Embryonic facial prominence (tissue), 1 donor: ENCODE measurements around the gene GARRE1.
"Not testable (repeated sequence)": the region's sequence is repeated elsewhere in the genome, so short reads cannot be mapped to it uniquely, and the experiment has no call there.

Experiments
- DNase-seq: peaks from one replicate; pipeline ENCODE4 v3.0.0-alpha.2; 2016; ENCODE audit errors: extremely low spot score

Gene GARRE1, protein sequence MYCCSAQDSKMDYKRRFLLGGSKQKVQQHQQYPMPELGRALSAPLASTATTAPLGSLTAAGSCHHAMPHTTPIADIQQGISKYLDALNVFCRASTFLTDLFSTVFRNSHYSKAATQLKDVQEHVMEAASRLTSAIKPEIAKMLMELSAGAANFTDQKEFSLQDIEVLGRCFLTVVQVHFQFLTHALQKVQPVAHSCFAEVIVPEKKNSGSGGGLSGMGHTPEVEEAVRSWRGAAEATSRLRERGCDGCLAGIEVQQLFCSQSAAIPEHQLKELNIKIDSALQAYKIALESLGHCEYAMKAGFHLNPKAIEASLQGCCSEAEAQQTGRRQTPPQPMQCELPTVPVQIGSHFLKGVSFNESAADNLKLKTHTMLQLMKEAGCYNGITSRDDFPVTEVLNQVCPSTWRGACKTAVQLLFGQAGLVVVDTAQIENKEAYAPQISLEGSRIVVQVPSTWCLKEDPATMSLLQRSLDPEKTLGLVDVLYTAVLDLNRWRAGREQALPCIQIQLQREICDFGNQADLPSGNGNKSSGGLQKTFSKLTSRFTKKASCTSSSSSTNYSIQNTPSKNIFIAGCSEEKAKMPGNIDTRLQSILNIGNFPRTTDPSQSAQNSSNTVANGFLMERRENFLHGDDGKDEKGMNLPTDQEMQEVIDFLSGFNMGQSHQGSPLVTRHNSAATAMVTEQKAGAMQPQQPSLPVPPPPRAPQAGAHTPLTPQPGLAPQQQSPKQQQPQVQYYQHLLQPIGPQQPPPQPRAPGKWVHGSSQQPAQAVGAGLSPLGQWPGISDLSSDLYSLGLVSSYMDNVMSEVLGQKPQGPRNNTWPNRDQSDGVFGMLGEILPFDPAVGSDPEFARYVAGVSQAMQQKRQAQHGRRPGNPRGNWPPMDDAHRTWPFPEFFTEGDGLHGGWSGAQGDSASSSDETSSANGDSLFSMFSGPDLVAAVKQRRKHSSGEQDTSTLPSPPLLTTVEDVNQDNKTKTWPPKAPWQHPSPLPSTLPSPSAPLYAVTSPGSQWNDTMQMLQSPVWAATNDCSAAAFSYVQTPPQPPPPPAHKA (N-terminal part only)

GRCh38 chr19:34254046-34254697, at the start of gene GARRE1:
GARRE1 (plus strand) TSS chr19:34254554; CDS start chr19:34300474, 45,920 bp downstream.
- DNase-seq: peak; percentile 74

- not testable (repeated sequence) for DNase-seq
Measured at GRCh38 chr19:34205324-34205723, 49.0 kb upstream of the GARRE1 start.

GRCh38 chr19:34208291-34208884, 46.0 kb upstream of the GARRE1 start:
- no peak for DNase-seq

GRCh38 chr19:34209726-34210125, 44.6 kb upstream of the GARRE1 start:
- no peak for DNase-seq

DNA sequence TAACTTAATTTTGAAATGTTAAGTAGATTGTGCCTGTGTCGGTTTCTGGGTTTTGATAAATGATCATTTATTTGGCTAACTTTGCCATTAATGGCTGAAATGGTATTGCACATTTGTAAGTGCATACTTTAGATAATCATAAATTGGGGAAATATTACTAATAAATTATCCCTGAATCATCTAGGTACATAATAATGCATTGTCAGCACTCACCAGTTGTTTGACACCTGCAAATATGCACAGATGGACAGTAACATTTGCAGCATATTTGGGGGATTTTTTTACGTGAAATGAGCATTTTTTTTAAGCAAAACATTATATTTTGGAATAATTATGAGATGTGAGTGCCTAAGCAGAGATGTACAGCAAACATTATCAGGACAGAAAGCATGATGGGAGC, 41.1 kb upstream of the GARRE1 start:
- no peak for DNase-seq

GRCh38 chr19:34214040-34214439, 40.3 kb upstream of the GARRE1 start:
- DNase-seq: no peak

GRCh38 chr19:34215006-34215665, 39.2 kb upstream of the GARRE1 start:
- no peak for DNase-seq

DNA sequence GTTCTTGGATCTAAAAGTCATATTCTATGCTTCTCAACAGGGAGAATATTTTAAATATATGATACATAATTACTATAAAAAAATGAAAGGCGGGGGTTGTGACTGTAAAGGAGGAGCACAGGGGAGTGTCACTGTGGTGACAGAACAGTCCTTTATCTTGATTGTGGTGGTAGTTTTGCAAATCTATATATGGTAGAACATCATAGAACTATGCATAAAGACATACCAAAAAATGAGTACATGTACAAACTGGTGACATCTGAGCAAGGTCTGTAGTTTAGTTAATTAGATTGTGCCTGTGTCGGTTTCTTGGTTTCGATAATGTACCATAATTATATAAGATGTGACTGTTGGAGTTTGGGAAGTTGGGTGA, 38.7 kb upstream of the GARRE1 start:
- DNase-seq: no peak

DNA sequence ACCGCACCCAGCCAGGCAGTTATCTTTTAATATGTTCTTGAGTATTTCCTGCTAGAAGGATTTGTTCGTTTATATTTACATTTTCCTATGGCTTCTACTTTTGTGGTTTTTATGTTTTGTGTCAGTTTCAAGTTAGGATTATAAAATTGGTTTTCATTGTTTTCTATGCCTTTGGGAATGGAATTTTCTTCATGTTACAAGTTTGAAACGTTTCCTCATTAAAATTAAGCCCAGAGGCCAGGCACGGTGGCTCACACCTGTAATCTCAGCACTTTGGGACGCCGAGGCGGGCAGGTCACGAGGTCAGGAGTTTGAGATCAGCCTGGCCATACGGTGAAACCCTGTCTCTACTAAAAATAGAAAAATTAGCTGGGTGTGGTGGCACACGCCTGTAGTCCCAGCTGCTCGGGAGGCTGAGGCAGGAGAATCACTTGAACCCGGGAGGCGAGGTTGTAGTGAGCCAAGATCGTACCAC, 37.6 kb upstream of the GARRE1 start:
- DNase-seq: not testable (repeated sequence)

DNA sequence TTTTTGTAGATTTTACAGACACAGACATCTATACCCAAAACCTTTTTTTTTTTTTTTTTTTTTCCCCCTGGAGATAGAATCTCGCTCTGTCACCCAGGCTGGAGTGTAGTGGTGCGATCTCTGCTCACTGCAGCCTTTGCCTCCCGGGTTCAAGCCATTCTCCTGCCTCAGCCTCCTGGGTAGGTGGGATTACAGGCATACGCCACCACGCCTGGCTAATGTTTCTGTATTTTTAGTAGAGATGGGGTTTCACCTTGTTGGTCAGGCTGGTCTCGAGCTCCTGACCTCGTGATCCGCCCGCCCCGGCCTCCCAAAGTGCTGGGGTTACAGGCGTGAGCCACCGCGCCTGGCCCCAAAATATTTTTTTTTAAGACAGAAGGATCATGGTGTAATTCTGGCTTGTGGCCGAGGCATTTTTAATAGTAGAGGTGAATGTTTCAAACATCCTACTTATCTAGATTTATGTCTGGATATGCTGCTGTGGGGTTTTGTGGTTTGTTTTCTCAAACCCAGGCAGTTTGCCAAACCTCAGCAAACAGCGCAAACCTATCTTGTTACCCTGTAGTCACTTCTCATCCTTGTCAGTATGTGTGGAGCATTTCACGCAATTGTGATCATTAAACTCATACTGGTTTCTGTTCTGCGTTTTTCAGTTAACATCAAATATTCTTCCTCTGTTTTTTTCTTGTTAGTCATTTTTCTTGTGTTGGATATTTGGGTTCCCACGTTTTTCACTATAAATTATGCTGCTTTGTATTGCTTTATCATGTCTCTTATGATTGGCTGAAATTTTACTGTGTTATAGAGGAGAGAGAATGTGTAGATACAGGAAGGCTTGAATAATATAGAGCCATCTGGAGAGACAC, 36.2 kb upstream of the GARRE1 start:
- DNase-seq: peak; percentile 24

DNA sequence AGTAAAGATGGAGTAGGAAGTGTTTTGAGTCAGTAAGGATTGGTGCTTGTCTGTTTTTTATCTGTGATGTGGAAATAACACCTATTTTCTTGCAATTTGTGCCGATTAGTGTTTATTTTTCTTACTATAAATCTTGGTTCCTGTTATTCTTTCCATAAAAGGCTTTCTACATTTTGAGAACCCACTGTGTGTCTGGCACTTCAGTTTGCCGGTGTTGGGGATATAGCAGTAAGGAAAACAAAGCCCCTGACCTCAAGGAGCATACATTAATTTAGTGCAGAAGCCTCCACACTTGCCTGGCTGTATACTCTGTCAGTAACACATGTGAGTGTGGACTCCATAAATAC, 35.6 kb upstream of the GARRE1 start:
- no peak for DNase-seq

GRCh38 chr19:34220472-34221063, 33.8 kb upstream of the GARRE1 start:
- DNase-seq: no peak

DNA sequence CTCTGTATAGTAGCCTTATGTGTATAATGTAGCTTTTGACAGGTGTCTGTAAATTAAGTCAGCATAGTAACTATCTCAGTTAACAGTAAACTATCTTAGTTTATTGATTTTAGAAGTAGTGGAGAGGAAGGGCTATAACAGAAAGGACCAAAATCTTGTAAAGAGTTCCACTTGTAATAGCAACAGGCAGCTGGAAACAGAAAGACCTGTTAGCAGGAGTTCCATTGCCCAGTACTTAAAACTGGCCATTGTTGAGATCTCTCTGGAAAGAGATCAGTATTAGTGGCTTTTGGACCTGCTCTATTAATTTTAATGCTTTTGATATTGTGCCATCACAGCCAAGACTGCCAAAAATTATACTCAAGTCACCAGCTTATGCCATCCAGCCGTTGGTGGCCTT, 32.0 kb upstream of the GARRE1 start:
- DNase-seq: no peak

DNA sequence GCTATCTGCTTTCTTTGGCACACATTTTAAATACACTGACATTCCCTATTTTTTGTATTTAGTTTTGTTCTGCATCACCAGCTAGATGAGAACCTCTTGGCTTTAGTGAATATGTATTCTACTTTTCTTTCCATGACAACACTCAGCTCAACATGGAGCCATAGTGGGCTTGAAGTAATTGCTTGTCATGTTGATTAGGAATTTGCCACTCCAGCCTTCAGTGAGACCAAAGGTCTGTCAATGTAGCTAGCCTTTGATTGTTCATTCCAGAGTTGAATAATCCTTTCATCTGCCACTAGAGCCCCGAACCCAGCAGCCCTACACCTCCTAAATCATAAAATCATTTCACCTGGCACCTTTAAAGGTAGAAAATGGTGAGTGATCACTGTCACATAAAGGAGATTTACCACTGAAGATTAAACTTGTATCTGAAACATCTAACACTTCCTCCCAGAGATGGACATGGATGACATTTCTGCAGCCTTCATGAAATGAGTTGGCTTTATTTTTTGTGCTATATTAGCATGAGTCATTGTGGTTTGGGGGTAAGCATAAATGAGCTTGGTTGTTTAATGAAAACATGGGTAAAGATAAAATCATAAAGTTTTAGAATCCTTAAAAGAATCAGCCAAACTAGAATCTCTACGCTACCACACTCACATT, 29.2 kb upstream of the GARRE1 start:
- no peak for DNase-seq

- no peak for DNase-seq
Measured at GRCh38 chr19:34225659-34226015, 28.7 kb upstream of the GARRE1 start.

DNA sequence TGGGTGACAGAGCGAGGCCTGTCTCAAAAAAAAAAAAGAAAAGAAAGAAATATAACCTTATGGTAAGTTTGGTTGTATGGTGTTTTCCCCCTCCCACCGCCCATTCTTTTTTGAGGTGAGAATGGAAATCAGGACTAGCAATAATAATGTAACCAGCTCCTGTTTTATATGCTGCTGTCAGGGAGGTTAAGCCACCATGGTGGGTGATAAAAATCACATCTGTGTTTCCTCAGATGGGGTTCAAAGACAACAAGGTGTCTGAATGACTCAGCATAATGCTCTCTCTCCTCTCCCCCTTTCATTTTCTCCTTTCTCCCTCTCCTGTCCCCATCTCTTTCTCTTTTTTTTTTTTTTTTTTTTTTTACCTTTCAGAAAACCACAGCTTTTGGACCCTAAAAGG, 28.3 kb upstream of the GARRE1 start:
- no peak for DNase-seq

- DNase-seq: no peak
Measured at GRCh38 chr19:34228347-34228746, 26.0 kb upstream of the GARRE1 start.

- no peak for DNase-seq
Measured at GRCh38 chr19:34228762-34229161, 25.6 kb upstream of the GARRE1 start.

DNA sequence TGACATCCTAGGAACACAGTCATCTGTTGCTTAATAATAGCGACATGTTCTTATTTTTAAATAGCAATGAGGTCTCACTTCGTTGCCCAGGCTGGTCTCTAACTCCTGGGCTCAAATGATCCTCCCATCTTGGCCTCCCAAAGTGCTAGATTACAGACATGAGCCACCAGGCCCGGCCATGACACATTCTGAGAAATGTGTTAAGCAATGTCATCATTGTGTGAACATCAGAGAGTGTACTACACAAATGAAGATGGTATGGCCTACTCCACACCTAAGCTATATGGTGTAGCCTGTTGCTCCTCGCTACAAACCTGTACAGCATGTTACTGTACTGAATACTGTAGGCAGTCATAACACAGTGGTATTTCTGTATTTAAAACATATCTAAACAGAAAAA, 24.6 kb upstream of the GARRE1 start:
- no peak for DNase-seq
